ENCODE results near the gene PPP2R3A. TPM values are rescaled to one million over a fixed set of nuclear protein-coding genes. Genes with fewer than 3 reads are reported as not detected.

PPP2R3A gene
- total and polyA plus RNA-seq, 9 of the 15 experiments (the other 6 are each of a cell fraction or from before 2014, with no cell fraction given), result 0.10 to 0.50 (median 0.24) TPM

- ChIA-PET POLR2A (no interaction called here), CTCF (ENCODE audit: low intra/inter-chr PET ratio) (no interaction called here)
- in situ Hi-C loops (cut with MboI) (no loop called here), intact Hi-C loops (cut with micrococcal nuclease) (no loop called here)
- no peaks in the 10 kb centered on the region for H4K20me1 ChIP-seq (replicated peaks; ENCODE audit: control insufficient read depth, insufficient read depth, low read length)
- H3K9ac ChIP-seq (ENCODE audit: insufficient read depth in 1 of 2, low read depth in 2 of 2, low read length in 2 of 2), result no peak overlapping the region
- no peak for FAIRE-seq
- H3K9me1 ChIP-seq (ENCODE audit: control insufficient read depth, insufficient read depth, low read length), result no peaks in the 10 kb centered on the region
- H3K36me3 ChIP-seq (ENCODE audit: control insufficient read depth, insufficient read depth, low read length), result no peaks in the 10 kb centered on the region
- no peaks in the 10 kb centered on the region; a peak in 2 of 5 replicates for H3K4me1 ChIP-seq (replicated peaks in 1 of 2; ENCODE audit: control insufficient read depth in 2 of 2, insufficient read depth in 2 of 2, low read length in 2 of 2)
- 0% methylated on average over 6 of the region's 6 CpGs for WGBS (ENCODE audit: insufficient coverage, low coverage, missing lambda C conversion rate)
- no peak overlapping the region for H3K27ac ChIP-seq (ENCODE audit: extremely low read depth, low read depth, low read length)
- TF ChIP-seq TBP (optimal IDR thresholded peaks at IDR 0.05; ENCODE audit: low read depth, low read length) (no peak), SIX5 (IDR thresholded peaks at IDR 0.05; ENCODE audit: borderline replicate concordance in 1 of 2, insufficient read depth in 1 of 2, low read depth in 1 of 2, low read length in 2 of 2) (no peak), MAX (CRISPR knock-in tag; IDR thresholded peaks at IDR 0.05) (no peak), KAT7 (CRISPR knock-in tag; IDR thresholded peaks at IDR 0.05; ENCODE audit: borderline replicate concordance) (no peak), TGIF2 (CRISPR knock-in tag; IDR thresholded peaks at IDR 0.05) (no peak), RFX7 (CRISPR knock-in tag; IDR thresholded peaks at IDR 0.05) (no peak), TRIM25 (IDR thresholded peaks at IDR 0.05; ENCODE audit: borderline replicate concordance) (no peak), NFIX (CRISPR knock-in tag; IDR thresholded peaks at IDR 0.05; ENCODE audit: low read depth) (no peak), ELF2 (CRISPR knock-in tag; IDR thresholded peaks at IDR 0.05) (no peak), SIN3A (IDR thresholded peaks at IDR 0.05; ENCODE audit: borderline replicate concordance in 2 of 2, control insufficient read depth in 1 of 2, low read depth in 2 of 2, low read length in 2 of 2) (no peak), LARP7 (IDR thresholded peaks at IDR 0.05) (no peak), KLF1 (tag; IDR thresholded peaks at IDR 0.05) (no peak), ATF7 (IDR thresholded peaks at IDR 0.05) (no peak), RBBP5 (IDR thresholded peaks at IDR 0.05; ENCODE audit: borderline replicate concordance, insufficient read depth, low read length, poor library complexity, severe bottlenecking) (no peak), TEAD1 (CRISPR knock-in tag; IDR thresholded peaks at IDR 0.05) (no peak)
- BruUV-seq (replicated peaks), result no TSS peak
- DNase-seq (ENCODE audit: extremely low read depth in 1 of 4, low spot score in 3 of 4), result no peak
- H3K9me3 ChIP-seq (replicated peaks; ENCODE audit: control insufficient read depth, insufficient read depth, low read depth, low read length), result no peaks in the 10 kb centered on the region
- H3K27me3 ChIP-seq (ENCODE audit: control insufficient read depth in 2 of 2, insufficient read depth in 2 of 2, low read length in 2 of 2), result no peaks in the 10 kb centered on the region
- no peak overlapping the region for H3K4me2 ChIP-seq (ENCODE audit: insufficient read depth, low read length)
- H3K4me3 ChIP-seq, result no peak overlapping the region
- no peaks in the 10 kb centered on the region for H3K79me2 ChIP-seq (ENCODE audit: control insufficient read depth, insufficient read depth, low read length)
- H2AFZ ChIP-seq (ENCODE audit: low read depth, low read length), result no peak overlapping the region
- ATAC-seq, result no peak
Measured at GRCh38 chr3:135997554-135998320, 32.2 kb downstream of the PPP2R3A start.

Measured in K562 (cell line).